Muscle layer of colon (tissue), 2 donors: ENCODE data around the gene NCOA5.

ENCODE experiments used
- H3K27ac ChIP-seq: one replicate; pipeline ENCODE4 v1.7.0; 2013; ENCODE audit warnings: low read depth, mild to moderate bottlenecking, low read length, moderate library complexity
- H3K27me3 ChIP-seq, 2 donors: one replicate each; pipeline ENCODE4 v1.7.0; 2013; ENCODE audit warnings: low read length in 2 of 2, mild to moderate bottlenecking in 2 of 2; ENCODE audit not compliant: insufficient read depth in 2 of 2, control insufficient read depth in 1 of 2
- H3K36me3 ChIP-seq: one replicate; pipeline ENCODE4 v1.7.0; 2013; ENCODE audit warnings: mild to moderate bottlenecking, low read length; ENCODE audit not compliant: insufficient read depth
- H3K4me1 ChIP-seq: one replicate; pipeline ENCODE4 v1.7.0; 2013; ENCODE audit warnings: mild to moderate bottlenecking, low read length; ENCODE audit not compliant: insufficient read depth
- H3K4me3 ChIP-seq, 2 donors: one replicate each; pipeline ENCODE4 v1.7.0; 2013; ENCODE audit warnings: low read length in 2 of 2, low read depth in 1 of 2, mild to moderate bottlenecking in 1 of 2, moderate library complexity in 1 of 2
- H3K9ac ChIP-seq: one replicate; pipeline ENCODE4 v1.7.0; 2013; ENCODE audit warnings: low read length
- H3K9me3 ChIP-seq: one replicate; pipeline ENCODE4 v1.7.0; 2013; ENCODE audit warnings: mild to moderate bottlenecking, low read length
- donor health status: abdominal sarcoma.
- donor health status: Adenocarcinoma of cecum.

NCOA5 gene

GRCh38 chr20:46056970-46057855 is 32.5 kb downstream of the NCOA5 start:
- H3K27ac ChIP-seq, result no peak overlapping the region
- H3K36me3 ChIP-seq, result peaks cover 26% of the 10 kb centered on the region
- H3K9me3 ChIP-seq, result no peaks in the 10 kb centered on the region
- H3K4me3 ChIP-seq, result no peak overlapping the region
- H3K27me3 ChIP-seq, result peaks cover 11 to 31% of the 10 kb centered on the region in 2 donors
- peaks cover 10% of the 10 kb centered on the region for H3K4me1 ChIP-seq
- H3K9ac ChIP-seq, result no peak overlapping the region

DNA sequence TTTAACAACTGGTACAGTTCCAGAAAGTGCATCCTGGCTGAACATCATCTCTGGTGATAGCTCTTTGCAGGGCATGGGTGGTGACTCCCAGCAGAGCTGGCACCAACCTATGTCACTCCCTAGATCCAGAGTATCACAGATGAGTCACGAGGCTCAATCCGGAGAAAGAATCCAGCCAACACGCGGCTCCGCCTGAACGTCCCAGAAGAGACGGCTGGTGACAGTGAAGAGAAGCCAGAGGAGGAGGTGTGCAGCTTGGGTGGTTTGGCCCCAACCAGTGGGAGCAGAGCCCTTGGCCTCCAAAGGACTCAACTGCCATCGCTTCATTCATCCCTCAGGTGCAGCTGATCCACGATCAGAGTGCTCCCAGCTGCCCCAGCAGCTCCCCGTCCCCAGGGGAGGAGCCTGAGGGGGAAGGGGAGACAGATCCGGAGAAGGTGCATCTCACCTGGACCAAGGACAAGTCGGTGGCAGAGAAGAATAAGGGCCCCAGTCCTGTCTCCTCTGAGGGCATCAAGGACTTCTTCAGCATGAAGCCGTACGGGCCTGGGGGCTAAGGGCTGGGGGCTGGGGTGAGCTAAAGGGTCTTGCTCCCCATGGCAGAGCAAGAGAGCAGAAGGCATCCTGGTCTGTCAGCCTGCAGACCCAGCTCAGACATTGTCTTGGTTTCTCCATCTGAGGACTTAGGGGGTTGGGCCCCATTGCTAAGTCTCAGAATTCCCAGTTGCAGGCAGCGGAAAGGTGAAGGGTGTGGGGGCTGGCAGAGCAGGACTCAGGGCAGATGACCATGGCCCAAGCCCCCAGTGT is 33.5 kb downstream of the NCOA5 start:
- no peaks in the 10 kb centered on the region for H3K9me3 ChIP-seq
- H3K27ac ChIP-seq, result no peak overlapping the region
- H3K27me3 ChIP-seq, result peaks cover 11 to 31% of the 10 kb centered on the region in 2 donors
- no peak overlapping the region for H3K9ac ChIP-seq
- no peak overlapping the region for H3K4me3 ChIP-seq
- H3K4me1 ChIP-seq, result peaks cover 10% of the 10 kb centered on the region
- peaks cover 17% of the 10 kb centered on the region for H3K36me3 ChIP-seq

- Histone ChIP-seq H3K27ac (no peak overlapping the region), H3K9me3 (no peaks in the 10 kb centered on the region), H3K27me3 (peaks cover 11 to 31% of the 10 kb centered on the region in 2 donors), H3K4me3 (no peak overlapping the region), H3K9ac (no peak overlapping the region), H3K36me3 (peaks cover 9% of the 10 kb centered on the region), H3K4me1 (peaks cover 10% of the 10 kb centered on the region)
Measured at GRCh38 chr20:46055269-46055668, 34.5 kb downstream of the NCOA5 start.

GRCh38 chr20:46054606-46055005 is 35.2 kb downstream of the NCOA5 start:
- Histone ChIP-seq H3K4me3 (no peak overlapping the region), H3K27ac (no peak overlapping the region), H3K9me3 (no peaks in the 10 kb centered on the region), H3K9ac (no peak overlapping the region), H3K4me1 (peaks cover 10% of the 10 kb centered on the region), H3K36me3 (peaks cover 2% of the 10 kb centered on the region), H3K27me3 (peaks cover 11 to 31% of the 10 kb centered on the region in 2 donors)

DNA sequence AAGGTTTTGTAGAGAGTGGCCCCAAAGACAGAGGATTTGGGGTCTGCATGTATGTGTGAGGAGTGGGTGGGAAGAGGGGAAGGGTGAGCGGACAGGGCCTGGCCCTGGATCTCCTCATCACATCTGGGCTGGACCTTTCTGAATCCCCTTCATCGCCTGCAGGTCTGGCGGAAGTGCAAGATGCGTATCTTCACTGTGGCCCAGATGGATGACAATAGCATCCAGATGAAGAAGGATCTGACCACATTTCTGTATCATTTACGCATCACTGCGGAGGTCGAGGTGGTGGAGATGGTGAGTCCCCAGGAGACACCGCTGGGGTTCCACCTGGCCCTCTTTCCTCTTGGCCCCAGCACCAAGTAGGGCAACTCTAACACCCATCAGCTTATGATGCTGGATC is 36.3 kb downstream of the NCOA5 start:
- H3K9ac ChIP-seq, result no peak overlapping the region
- peaks cover 6% of the 10 kb centered on the region for H3K4me1 ChIP-seq
- H3K36me3 ChIP-seq, result no peaks in the 10 kb centered on the region
- no peaks in the 10 kb centered on the region for H3K9me3 ChIP-seq
- H3K27ac ChIP-seq, result no peak overlapping the region
- peaks cover 15 to 26% of the 10 kb centered on the region in 2 donors for H3K27me3 ChIP-seq
- no peak overlapping the region for H3K4me3 ChIP-seq

DNA sequence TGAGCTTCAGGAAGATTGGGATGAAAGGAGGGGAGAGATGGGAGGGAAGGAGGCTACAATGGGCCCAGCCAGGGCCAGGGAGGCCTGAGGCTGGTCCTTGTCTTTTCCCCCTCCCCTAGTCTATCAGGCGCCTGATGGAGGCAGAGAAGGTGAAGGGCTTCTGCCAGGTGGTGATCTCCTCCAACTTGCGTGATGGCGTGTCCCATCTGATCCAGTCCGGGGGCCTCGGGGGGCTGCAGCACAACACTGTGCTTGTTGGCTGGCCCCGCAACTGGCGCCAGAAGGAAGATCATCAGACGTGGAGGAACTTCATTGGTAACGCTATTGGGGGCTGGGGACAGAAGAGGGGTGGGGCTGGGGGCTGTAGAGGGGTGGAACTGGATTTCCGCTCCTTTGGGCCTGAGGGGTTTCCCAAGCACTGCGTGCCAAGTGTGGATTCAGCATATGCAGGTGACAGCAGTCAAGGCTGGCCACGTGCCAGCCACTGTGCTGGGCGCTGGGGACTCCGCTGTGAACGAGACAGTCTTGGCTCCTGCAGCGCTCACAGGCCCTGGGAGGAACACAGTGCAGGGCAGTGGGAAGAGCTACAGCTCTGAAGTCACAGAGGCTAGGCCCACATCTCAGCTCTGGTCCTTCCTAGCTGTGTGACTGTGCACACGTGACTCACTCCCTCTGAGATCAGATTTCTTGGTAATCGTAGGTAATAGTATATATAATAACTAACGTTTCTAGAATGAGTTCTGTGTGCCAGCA is 38.0 kb downstream of the NCOA5 start:
- H3K27ac ChIP-seq, result no peak overlapping the region
- no peak overlapping the region for H3K4me3 ChIP-seq
- H3K27me3 ChIP-seq, result peaks cover 10 to 12% of the 10 kb centered on the region in 2 donors
- no peaks in the 10 kb centered on the region for H3K4me1 ChIP-seq
- H3K9me3 ChIP-seq, result no peaks in the 10 kb centered on the region
- no peak overlapping the region for H3K9ac ChIP-seq
- H3K36me3 ChIP-seq, result no peaks in the 10 kb centered on the region

- Histone ChIP-seq H3K4me3 (no peak overlapping the region), H3K4me1 (no peaks in the 10 kb centered on the region), H3K27me3 (peaks cover 1 to 4% of the 10 kb centered on the region in 2 donors), H3K9ac (no peak overlapping the region), H3K27ac (no peak overlapping the region), H3K9me3 (no peaks in the 10 kb centered on the region), H3K36me3 (no peaks in the 10 kb centered on the region)
Measured at GRCh38 chr20:46050885-46051284, 38.9 kb downstream of the NCOA5 start.

DNA sequence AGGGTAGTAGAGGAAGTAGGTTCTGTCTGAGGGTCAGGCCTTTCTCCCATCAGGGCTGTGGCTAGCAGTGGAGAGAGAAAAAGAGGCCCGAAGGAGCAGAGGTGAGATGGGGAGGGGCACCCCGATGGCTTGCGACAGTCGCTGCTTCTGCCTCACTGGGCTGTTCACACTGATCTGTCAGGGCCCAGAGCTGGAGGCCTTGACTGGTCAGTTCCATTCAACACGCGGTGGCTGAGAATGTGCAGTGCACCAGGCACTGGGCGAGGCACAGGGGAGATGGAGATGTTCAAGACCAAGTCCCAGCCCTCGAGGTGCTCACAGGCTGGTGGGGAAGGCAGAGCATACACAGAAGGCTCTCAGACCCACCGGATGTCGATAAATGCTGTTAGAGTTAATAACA is 39.3 kb downstream of the NCOA5 start:
- no peak overlapping the region for H3K9ac ChIP-seq
- no peak overlapping the region for H3K27ac ChIP-seq
- no peaks in the 10 kb centered on the region for H3K36me3 ChIP-seq
- no peaks in the 10 kb centered on the region for H3K9me3 ChIP-seq
- H3K4me1 ChIP-seq, result no peaks in the 10 kb centered on the region
- H3K4me3 ChIP-seq, result no peak overlapping the region
- H3K27me3 ChIP-seq, result peaks cover 0 to 4% of the 10 kb centered on the region in 2 donors

- H3K9me3 ChIP-seq, result no peaks in the 10 kb centered on the region
- H3K27ac ChIP-seq, result no peak overlapping the region
- H3K27me3 ChIP-seq, result peaks cover 4 to 5% of the 10 kb centered on the region in 2 donors
- H3K4me1 ChIP-seq, result no peaks in the 10 kb centered on the region
- no peaks in the 10 kb centered on the region for H3K36me3 ChIP-seq
- H3K4me3 ChIP-seq, result no peak overlapping the region
- H3K9ac ChIP-seq, result no peak overlapping the region
Measured at GRCh38 chr20:46049815-46050214, 39.9 kb downstream of the NCOA5 start.

DNA sequence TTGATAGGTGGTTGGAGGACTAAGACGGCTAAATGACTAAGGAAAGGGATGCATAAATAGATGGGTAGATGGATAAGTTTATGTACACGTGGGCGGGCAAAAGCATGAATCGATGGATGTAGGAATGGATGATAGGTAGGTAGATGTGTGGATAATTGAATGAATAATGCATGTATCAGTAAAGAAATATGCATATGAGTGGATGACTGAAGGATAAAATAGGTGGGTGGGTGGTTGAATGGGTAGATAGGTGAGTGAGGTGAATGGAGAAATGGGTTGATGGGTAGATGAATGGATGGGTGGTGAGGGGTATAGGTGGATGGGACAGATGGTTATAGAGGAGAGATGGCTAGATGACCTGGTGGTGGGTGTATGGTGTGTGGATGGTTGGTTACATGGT is 40.6 kb downstream of the NCOA5 start:
- Histone ChIP-seq H3K9me3 (no peaks in the 10 kb centered on the region), H3K27me3 (peaks cover 4 to 5% of the 10 kb centered on the region in 2 donors), H3K27ac (no peak overlapping the region), H3K36me3 (no peaks in the 10 kb centered on the region), H3K4me3 (no peak overlapping the region), H3K4me1 (no peaks in the 10 kb centered on the region), H3K9ac (no peak overlapping the region)

- Histone ChIP-seq H3K4me3 (no peak overlapping the region), H3K27me3 (peaks cover 4 to 5% of the 10 kb centered on the region in 2 donors), H3K27ac (no peak overlapping the region), H3K9me3 (no peaks in the 10 kb centered on the region), H3K9ac (no peak overlapping the region), H3K36me3 (no peaks in the 10 kb centered on the region), H3K4me1 (no peaks in the 10 kb centered on the region)
Measured at GRCh38 chr20:46047821-46048220, 41.9 kb downstream of the NCOA5 start.
